ENCODE data around the gene RPS16. TPM values are rescaled to one million over a fixed set of nuclear protein-coding genes. Genes with fewer than 3 reads are reported as not detected.
"Not testable (repeated sequence)": the region's sequence is repeated elsewhere in the genome, so short reads cannot be mapped to it uniquely, and the experiment has no call there.

RPS16 gene
- total RNA-seq, 1 donor from 2014 or later, result 1,453 TPM

DNA sequence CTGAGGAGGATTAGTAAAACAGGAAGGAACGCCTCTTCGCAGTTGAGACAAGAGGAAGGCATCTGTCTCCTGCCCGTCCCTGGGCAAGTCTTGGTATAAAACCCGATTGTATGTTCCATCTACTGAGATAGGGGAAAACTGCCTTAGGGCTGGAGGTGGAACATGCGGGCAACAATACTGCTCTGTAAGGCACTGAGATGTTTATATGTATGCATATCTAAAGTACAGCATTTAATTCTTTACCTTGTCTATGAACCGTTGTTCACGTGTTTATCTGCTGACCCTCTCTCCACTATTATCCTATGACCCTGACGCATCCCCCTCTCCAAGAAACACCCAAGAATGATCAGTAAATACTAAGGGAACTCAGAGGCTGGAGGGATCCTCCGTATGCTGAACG lies 44.2 kb upstream of the RPS16 start:
- Histone ChIP-seq H3K9me3 (no peaks in the 10 kb centered on the region), H3K4me3 (peak overlapping the region; percentile 68 to 83), H3K27me3 (no peaks in the 10 kb centered on the region), H3K27ac (peak overlapping the region; percentile 38 to 82), H3K4me1 (peaks cover 4 to 12% of the 10 kb centered on the region in 2 donors), H3K36me3 (peaks cover 16 to 30% of the 10 kb centered on the region in 2 donors)
- TF ChIP-seq, protein P1, sequence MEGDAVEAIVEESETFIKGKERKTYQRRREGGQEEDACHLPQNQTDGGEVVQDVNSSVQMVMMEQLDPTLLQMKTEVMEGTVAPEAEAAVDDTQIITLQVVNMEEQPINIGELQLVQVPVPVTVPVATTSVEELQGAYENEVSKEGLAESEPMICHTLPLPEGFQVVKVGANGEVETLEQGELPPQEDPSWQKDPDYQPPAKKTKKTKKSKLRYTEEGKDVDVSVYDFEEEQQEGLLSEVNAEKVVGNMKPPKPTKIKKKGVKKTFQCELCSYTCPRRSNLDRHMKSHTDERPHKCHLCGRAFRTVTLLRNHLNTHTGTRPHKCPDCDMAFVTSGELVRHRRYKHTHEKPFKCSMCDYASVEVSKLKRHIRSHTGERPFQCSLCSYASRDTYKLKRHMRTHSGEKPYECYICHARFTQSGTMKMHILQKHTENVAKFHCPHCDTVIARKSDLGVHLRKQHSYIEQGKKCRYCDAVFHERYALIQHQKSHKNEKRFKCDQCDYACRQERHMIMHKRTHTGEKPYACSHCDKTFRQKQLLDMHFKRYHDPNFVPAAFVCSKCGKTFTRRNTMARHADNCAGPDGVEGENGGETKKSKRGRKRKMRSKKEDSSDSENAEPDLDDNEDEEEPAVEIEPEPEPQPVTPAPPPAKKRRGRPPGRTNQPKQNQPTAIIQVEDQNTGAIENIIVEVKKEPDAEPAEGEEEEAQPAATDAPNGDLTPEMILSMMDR (IDR thresholded peaks at IDR 0.05), result no peak
- DNase-seq (ENCODE audit: low spot score in 2 of 2), result no peak
- intact Hi-C loops (cut with DNase I), result loop anchor here (1.0 to 2.0 kb wide), 4 partner anchors 35 to 89 kb away; partner anchors contain the start of genes EID2B, MED29, PAF1 and SUPT5H

DNA sequence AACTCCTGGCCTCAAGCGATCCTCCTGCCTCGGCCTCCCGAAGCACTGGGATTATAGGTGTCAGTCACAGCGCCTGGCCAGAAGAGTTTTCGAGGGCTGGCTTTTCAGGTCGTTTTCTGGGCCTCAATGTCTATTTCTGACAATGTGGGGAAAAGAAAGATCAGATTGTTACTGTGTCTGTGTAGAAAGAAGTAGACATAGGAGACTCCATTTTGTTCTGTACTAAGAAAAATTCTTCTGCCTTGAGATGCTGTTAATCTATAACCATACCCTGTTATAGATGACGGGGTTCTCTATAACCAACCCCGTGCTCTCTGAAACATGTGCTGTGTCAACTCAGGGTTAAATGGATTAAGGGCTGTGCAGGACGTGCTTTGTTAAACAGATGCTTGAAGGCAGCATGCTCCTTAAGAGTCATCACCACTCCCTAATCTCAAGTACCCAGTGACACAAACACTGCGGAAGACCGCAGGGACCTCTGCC lies 43.6 kb upstream of the RPS16 start:
- H3K27me3 ChIP-seq; H3K9me3 ChIP-seq; H3K4me3 ChIP-seq; H3K27ac ChIP-seq; intact Hi-C loops (cut with DNase I); DNase-seq (ENCODE audit: low spot score in 2 of 2): not testable (repeated sequence)
- Histone ChIP-seq H3K36me3 (peaks cover 17 to 34% of the 10 kb centered on the region in 2 donors), H3K4me1 (peaks cover 4 to 12% of the 10 kb centered on the region in 2 donors)

- Histone ChIP-seq H3K4me3 (no peak overlapping the region), H3K27me3 (no peaks in the 10 kb centered on the region), H3K9me3 (no peaks in the 10 kb centered on the region), H3K27ac (no peak overlapping the region), H3K36me3 (peaks cover 53 to 60% of the 10 kb centered on the region in 2 donors), H3K4me1 (peaks cover 0 to 2% of the 10 kb centered on the region in 2 donors)
- TF ChIP-seq, protein P1 (IDR thresholded peaks at IDR 0.05), result no peak
- DNase-seq (ENCODE audit: low spot score in 2 of 2), result no peak
- intact Hi-C loops (cut with DNase I), result no loop called here
These were observed 40.0 kb upstream of the RPS16 start for GRCh38 chr19:39475748-39476147.

- intact Hi-C loops (cut with DNase I), result loop anchor here (1.0 kb wide), 1 partner anchor 58 kb away; the partner anchor contains the start of gene EID2B
- Histone ChIP-seq H3K27ac (no peak overlapping the region), H3K27me3 (no peaks in the 10 kb centered on the region), H3K9me3 (no peaks in the 10 kb centered on the region), H3K4me3 (no peak overlapping the region), H3K4me1 (no peaks in the 10 kb centered on the region), H3K36me3 (peaks cover 68 to 75% of the 10 kb centered on the region in 2 donors)
- DNase-seq (ENCODE audit: low spot score in 2 of 2), result peak in 1 of 2 donors; percentile 73
- TF ChIP-seq, protein P1 (IDR thresholded peaks at IDR 0.05), result peak; percentile 29 to 86 (median 79)
These were observed 38.4 kb upstream of the RPS16 start for GRCh38 chr19:39474139-39474620.

- Histone ChIP-seq H3K27ac (no peak overlapping the region), H3K4me1 (no peaks in the 10 kb centered on the region), H3K4me3 (no peak overlapping the region), H3K9me3 (no peaks in the 10 kb centered on the region), H3K36me3 (peaks cover 74 to 82% of the 10 kb centered on the region in 2 donors), H3K27me3 (no peaks in the 10 kb centered on the region)
- DNase-seq (ENCODE audit: low spot score in 2 of 2), result no peak
- TF ChIP-seq, protein P1 (IDR thresholded peaks at IDR 0.05), result no peak
- intact Hi-C loops (cut with DNase I), result no loop called here
These were observed 37.8 kb upstream of the RPS16 start for GRCh38 chr19:39473443-39473960.

- Histone ChIP-seq H3K27ac (no peak overlapping the region), H3K9me3 (no peaks in the 10 kb centered on the region), H3K36me3 (peaks cover 80 to 88% of the 10 kb centered on the region in 2 donors), H3K4me1 (no peaks in the 10 kb centered on the region), H3K4me3 (no peak overlapping the region), H3K27me3 (no peaks in the 10 kb centered on the region)
- no peak for DNase-seq (ENCODE audit: low spot score in 2 of 2)
- TF ChIP-seq, protein P1 (IDR thresholded peaks at IDR 0.05), result no peak
- intact Hi-C loops (cut with DNase I), result no loop called here
These were observed 37.1 kb upstream of the RPS16 start for GRCh38 chr19:39472746-39473442.
